WTC11 (cell line): Measurements from ENCODE around the gene FAR2. TPM values are rescaled to one million over a fixed set of nuclear protein-coding genes. Genes with fewer than 3 reads are reported as not detected.

Experiments used
- ATAC-seq: fragments of 200-7000 bp; cut with Tn5 transposase; 2 replicates; pipeline ENCODE4 v1.10.0; 2021; ENCODE audit warnings: mild to moderate bottlenecking, moderate library complexity
- CTCF ChIA-PET: fragments of 300-600 bp; sonication (Branson Sonifier 250); formaldehyde crosslinking; loops from one replicate; lab custom pipeline; 2021; ENCODE audit warnings: antibody characterized with exemption; lab: Charles Lee
- POLR2A ChIA-PET: fragments of 350-600 bp; sonication (Branson Sonifier 250); formaldehyde crosslinking; loops from one replicate; lab custom pipeline; 2021; ENCODE audit warnings: antibody characterized with exemption; lab: Charles Lee
- DNase-seq: peaks from one replicate; pipeline ENCODE4 v3.0.0; 2021; ENCODE audit warnings: low spot score
- H3K27ac Mint-ChIP-seq: 2 replicates; pipeline ENCODE4 v1.8.0; 2021; ENCODE audit warnings: mixed read lengths
- H3K27me3 Mint-ChIP-seq: 2 replicates; pipeline ENCODE4 v1.8.0; 2021; ENCODE audit warnings: low read depth, mild to moderate bottlenecking, moderate library complexity, mixed read lengths
- H3K36me3 Mint-ChIP-seq: 2 replicates; pipeline ENCODE4 v1.8.0; 2021; ENCODE audit warnings: mixed read lengths
- H3K4me1 Mint-ChIP-seq: 2 replicates; pipeline ENCODE4 v1.8.0; 2022; ENCODE audit warnings: mixed read lengths
- H3K4me3 Mint-ChIP-seq: 2 replicates; pipeline ENCODE4 v1.8.0; 2021; ENCODE audit warnings: mild to moderate bottlenecking, moderate library complexity, mixed read lengths
- H3K9me3 Mint-ChIP-seq: 2 replicates; pipeline ENCODE4 v1.8.0; 2021; ENCODE audit warnings: mixed read lengths
- GRHL2 ChIP-seq: fragments of 250-450 bp; sonication (Bioruptor Pico); IDR thresholded peaks from 2 replicates; pipeline ENCODE4 v1.8.0; 2022; ENCODE audit warnings: mild to moderate bottlenecking, moderate library complexity; ENCODE audit not compliant: insufficient replicate concordance, severe bottlenecking
- NR1H2 ChIP-seq: sonication (generic); formaldehyde crosslinking; IDR thresholded peaks from 2 replicates; pipeline ENCODE4 v1.9.0; 2021; ENCODE audit warnings: mild to moderate bottlenecking, moderate library complexity, missing genetic modification reagents
- OVOL2 ChIP-seq: fragments of 250-450 bp; sonication (Bioruptor Pico); IDR thresholded peaks from 2 replicates; pipeline ENCODE4 v1.9.0; 2021; ENCODE audit warnings: mild to moderate bottlenecking, borderline replicate concordance
- SP1 ChIP-seq: sonication (generic); formaldehyde crosslinking; conservative IDR thresholded peaks from 2 replicates; pipeline ENCODE4 v1.8.1; 2022; ENCODE audit warnings: missing genetic modification reagents
- TCF7 ChIP-seq: sonication (generic); formaldehyde crosslinking; IDR thresholded peaks from 2 replicates; pipeline ENCODE4 v1.8.0; 2022; ENCODE audit warnings: mild to moderate bottlenecking, low read depth, missing genetic modification reagents, moderate library complexity
- TP53 ChIP-seq: sonication (generic); formaldehyde crosslinking; IDR thresholded peaks from 2 replicates; pipeline ENCODE4 v1.8.1; 2023; ENCODE audit warnings: mild to moderate bottlenecking, missing genetic modification reagents
- ZNF121 ChIP-seq: sonication (generic); formaldehyde crosslinking; IDR thresholded peaks from 2 replicates; pipeline ENCODE4 v1.8.0; 2023; ENCODE audit warnings: missing genetic modification reagents
- total RNA-seq: library from RNA; stranded (reverse); gene quantifications from 3 replicates; pipeline ENCODE4 v1.2.3, GENCODE V29; 2021
- TF ChIP-seq, protein P1 (sequence below): sonication (generic); formaldehyde crosslinking; IDR thresholded peaks from 2 replicates; pipeline ENCODE4 v1.8.0; 2022; ENCODE audit warnings: mild to moderate bottlenecking, missing genetic modification reagents
- TF ChIP-seq, protein P2 (sequence below): sonication (generic); formaldehyde crosslinking; IDR thresholded peaks from 2 replicates; pipeline ENCODE4 v1.8.1; 2023; ENCODE audit warnings: mild to moderate bottlenecking, missing genetic modification reagents, moderate library complexity
- TF ChIP-seq, protein P3 (sequence below): sonication (generic); formaldehyde crosslinking; IDR thresholded peaks from 2 replicates; pipeline ENCODE4 v1.8.1; 2023; ENCODE audit warnings: mild to moderate bottlenecking, missing genetic modification reagents, borderline replicate concordance
- TF ChIP-seq, protein P4 (sequence below): sonication (generic); formaldehyde crosslinking; IDR thresholded peaks from 2 replicates; pipeline ENCODE4 v1.8.0; 2023; ENCODE audit warnings: missing genetic modification reagents
- TF ChIP-seq, protein P5 (sequence below): sonication (generic); formaldehyde crosslinking; IDR thresholded peaks from 2 replicates; pipeline ENCODE4 v1.8.0; 2022; ENCODE audit warnings: mild to moderate bottlenecking, missing genetic modification reagents
- TF ChIP-seq, protein P6 (sequence below): fragments of 250-450 bp; sonication (Bioruptor Pico); conservative IDR thresholded peaks from 2 replicates; pipeline ENCODE4 v1.9.0; 2021; ENCODE audit warnings: mild to moderate bottlenecking
- TF ChIP-seq, protein P7 (sequence below): sonication (generic); formaldehyde crosslinking; IDR thresholded peaks from 2 replicates; pipeline ENCODE4 v1.8.0; 2023; ENCODE audit warnings: missing genetic modification reagents, mild to moderate bottlenecking, borderline replicate concordance

The FAR2 gene
- total RNA-seq, 1 experiment from 2014 or later, result 20.0 TPM

DNA sequence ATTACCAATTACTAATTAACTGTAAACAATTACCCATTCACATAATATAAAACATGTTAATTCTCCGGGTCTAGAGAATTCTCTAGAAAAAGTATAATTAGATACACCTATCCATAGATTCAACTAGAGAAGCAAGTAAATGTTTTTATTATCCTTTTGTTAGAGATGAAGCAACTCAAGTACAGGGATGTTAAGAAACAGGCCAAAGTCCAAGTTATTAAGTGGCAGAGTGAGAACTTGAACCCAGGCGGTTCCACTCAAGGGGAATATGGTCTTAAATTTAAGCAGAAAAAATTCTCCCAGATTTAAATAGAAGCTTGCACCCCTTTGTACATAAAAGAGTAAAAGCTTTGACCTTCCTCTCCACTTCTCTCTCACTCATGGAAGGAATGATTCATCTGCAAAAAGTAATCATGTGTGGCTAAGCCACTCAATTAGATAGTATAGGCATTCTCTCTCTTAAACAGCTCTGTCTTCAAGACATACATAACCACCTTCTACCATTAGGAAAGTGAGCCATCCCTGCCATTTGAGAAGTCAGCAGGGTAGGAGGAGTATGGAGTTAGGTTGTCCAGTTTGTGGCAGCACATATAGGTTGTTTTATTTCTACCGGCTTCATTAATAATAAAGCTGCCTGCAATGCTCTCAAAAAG is 197.8 kb downstream of the FAR2 start:
- POLR2A ChIA-PET, result no interaction called here
- Mint-ChIP-seq H3K36me3 (peaks cover 33% of the 10 kb centered on the region), H3K4me1 (no peaks in the 10 kb centered on the region), H3K27ac (no peak overlapping the region), H3K4me3 (no peak overlapping the region), H3K27me3 (no peaks in the 10 kb centered on the region), H3K9me3 (no peaks in the 10 kb centered on the region)
- DNase-seq (no peak), ATAC-seq (no peak)
- TF ChIP-seq OVOL2, result no peak
- TF ChIP-seq, protein P1, sequence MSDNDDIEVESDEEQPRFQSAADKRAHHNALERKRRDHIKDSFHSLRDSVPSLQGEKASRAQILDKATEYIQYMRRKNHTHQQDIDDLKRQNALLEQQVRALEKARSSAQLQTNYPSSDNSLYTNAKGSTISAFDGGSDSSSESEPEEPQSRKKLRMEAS (CRISPR knock-in tag), result no peak
- TF ChIP-seq, protein P2, sequence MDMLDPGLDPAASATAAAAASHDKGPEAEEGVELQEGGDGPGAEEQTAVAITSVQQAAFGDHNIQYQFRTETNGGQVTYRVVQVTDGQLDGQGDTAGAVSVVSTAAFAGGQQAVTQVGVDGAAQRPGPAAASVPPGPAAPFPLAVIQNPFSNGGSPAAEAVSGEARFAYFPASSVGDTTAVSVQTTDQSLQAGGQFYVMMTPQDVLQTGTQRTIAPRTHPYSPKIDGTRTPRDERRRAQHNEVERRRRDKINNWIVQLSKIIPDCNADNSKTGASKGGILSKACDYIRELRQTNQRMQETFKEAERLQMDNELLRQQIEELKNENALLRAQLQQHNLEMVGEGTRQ (CRISPR knock-in tag), result no peak
- TF ChIP-seq TCF7, result no peak
- TF ChIP-seq NR1H2, result no peak
- no peak for TF ChIP-seq TP53
- TF ChIP-seq, protein P3, sequence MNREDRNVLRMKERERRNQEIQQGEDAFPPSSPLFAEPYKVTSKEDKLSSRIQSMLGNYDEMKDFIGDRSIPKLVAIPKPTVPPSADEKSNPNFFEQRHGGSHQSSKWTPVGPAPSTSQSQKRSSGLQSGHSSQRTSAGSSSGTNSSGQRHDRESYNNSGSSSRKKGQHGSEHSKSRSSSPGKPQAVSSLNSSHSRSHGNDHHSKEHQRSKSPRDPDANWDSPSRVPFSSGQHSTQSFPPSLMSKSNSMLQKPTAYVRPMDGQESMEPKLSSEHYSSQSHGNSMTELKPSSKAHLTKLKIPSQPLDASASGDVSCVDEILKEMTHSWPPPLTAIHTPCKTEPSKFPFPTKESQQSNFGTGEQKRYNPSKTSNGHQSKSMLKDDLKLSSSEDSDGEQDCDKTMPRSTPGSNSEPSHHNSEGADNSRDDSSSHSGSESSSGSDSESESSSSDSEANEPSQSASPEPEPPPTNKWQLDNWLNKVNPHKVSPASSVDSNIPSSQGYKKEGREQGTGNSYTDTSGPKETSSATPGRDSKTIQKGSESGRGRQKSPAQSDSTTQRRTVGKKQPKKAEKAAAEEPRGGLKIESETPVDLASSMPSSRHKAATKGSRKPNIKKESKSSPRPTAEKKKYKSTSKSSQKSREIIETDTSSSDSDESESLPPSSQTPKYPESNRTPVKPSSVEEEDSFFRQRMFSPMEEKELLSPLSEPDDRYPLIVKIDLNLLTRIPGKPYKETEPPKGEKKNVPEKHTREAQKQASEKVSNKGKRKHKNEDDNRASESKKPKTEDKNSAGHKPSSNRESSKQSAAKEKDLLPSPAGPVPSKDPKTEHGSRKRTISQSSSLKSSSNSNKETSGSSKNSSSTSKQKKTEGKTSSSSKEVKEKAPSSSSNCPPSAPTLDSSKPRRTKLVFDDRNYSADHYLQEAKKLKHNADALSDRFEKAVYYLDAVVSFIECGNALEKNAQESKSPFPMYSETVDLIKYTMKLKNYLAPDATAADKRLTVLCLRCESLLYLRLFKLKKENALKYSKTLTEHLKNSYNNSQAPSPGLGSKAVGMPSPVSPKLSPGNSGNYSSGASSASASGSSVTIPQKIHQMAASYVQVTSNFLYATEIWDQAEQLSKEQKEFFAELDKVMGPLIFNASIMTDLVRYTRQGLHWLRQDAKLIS, result no peak
- TF ChIP-seq, protein P4, sequence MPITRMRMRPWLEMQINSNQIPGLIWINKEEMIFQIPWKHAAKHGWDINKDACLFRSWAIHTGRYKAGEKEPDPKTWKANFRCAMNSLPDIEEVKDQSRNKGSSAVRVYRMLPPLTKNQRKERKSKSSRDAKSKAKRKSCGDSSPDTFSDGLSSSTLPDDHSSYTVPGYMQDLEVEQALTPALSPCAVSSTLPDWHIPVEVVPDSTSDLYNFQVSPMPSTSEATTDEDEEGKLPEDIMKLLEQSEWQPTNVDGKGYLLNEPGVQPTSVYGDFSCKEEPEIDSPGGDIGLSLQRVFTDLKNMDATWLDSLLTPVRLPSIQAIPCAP, result no peak
- TF ChIP-seq, protein P5, sequence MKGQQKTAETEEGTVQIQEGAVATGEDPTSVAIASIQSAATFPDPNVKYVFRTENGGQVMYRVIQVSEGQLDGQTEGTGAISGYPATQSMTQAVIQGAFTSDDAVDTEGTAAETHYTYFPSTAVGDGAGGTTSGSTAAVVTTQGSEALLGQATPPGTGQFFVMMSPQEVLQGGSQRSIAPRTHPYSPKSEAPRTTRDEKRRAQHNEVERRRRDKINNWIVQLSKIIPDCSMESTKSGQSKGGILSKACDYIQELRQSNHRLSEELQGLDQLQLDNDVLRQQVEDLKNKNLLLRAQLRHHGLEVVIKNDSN (CRISPR knock-in tag), result no peak
- TF ChIP-seq ZNF121, result no peak
- no peak for TF ChIP-seq GRHL2 (CRISPR knock-in tag)
- no peak for TF ChIP-seq SP1 (CRISPR knock-in tag)
- TF ChIP-seq, protein P6, sequence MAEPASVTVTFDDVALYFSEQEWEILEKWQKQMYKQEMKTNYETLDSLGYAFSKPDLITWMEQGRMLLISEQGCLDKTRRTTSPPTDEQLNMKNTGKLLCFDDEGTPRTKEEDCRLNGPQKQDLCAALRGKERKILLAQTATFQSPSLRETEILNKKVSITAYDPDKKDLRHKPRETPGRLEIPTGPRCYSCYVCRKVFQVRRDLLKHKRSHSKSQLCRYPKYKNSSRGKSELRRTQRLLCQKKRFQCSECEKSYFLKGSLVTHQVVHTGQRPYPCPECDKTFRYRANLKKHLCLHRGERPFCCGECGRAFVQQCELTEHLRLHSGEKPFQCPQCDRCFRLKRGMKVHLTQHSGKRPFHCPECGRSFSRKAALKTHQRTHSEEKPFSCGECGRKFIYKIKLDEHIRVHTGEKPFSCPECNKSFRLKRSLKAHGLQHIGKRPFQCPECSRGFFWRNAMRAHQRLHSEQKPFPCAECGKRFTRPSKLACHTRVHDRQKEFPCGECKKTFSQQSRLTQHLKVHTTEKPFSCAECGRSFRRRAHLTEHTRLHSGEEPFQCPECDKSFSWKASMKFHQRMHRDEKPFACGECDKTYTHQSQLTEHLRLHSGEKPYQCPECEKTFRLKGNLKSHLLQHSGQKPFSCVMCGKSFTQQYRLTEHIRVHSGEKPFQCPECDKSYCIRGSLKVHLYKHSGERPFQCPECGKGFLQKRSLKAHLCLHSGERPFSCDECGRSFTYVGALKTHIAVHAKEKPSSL (CRISPR knock-in tag), result no peak
- TF ChIP-seq, protein P7, sequence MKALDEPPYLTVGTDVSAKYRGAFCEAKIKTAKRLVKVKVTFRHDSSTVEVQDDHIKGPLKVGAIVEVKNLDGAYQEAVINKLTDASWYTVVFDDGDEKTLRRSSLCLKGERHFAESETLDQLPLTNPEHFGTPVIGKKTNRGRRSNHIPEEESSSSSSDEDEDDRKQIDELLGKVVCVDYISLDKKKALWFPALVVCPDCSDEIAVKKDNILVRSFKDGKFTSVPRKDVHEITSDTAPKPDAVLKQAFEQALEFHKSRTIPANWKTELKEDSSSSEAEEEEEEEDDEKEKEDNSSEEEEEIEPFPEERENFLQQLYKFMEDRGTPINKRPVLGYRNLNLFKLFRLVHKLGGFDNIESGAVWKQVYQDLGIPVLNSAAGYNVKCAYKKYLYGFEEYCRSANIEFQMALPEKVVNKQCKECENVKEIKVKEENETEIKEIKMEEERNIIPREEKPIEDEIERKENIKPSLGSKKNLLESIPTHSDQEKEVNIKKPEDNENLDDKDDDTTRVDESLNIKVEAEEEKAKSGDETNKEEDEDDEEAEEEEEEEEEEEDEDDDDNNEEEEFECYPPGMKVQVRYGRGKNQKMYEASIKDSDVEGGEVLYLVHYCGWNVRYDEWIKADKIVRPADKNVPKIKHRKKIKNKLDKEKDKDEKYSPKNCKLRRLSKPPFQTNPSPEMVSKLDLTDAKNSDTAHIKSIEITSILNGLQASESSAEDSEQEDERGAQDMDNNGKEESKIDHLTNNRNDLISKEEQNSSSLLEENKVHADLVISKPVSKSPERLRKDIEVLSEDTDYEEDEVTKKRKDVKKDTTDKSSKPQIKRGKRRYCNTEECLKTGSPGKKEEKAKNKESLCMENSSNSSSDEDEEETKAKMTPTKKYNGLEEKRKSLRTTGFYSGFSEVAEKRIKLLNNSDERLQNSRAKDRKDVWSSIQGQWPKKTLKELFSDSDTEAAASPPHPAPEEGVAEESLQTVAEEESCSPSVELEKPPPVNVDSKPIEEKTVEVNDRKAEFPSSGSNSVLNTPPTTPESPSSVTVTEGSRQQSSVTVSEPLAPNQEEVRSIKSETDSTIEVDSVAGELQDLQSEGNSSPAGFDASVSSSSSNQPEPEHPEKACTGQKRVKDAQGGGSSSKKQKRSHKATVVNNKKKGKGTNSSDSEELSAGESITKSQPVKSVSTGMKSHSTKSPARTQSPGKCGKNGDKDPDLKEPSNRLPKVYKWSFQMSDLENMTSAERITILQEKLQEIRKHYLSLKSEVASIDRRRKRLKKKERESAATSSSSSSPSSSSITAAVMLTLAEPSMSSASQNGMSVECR (CRISPR knock-in tag), result no peak
- CTCF ChIA-PET, result no interaction called here
